NCI-H128 (cell line): ENCODE results near the gene LILRA1.
"Not testable (repeated sequence)": the region's sequence is repeated elsewhere in the genome, so short reads cannot be mapped to it uniquely, and the experiment has no call there.

ENCODE experiments used
- DNase-seq: peaks from one replicate; lab custom pipeline; 2025; ENCODE audit not compliant: unreplicated experiment; lab: John Stamatoyannopoulos, UW

Gene LILRA1

GRCh38 chr19:54576411-54576976, 16.9 kb upstream of the LILRA1 start:
- DNase-seq, result no peak

GRCh38 chr19:54577334-54577733, 16.1 kb upstream of the LILRA1 start:
- no peak for DNase-seq

GRCh38 chr19:54578268-54578667, 15.2 kb upstream of the LILRA1 start:
- DNase-seq, result not testable (repeated sequence)

GRCh38 chr19:54586397-54586796, 7.0 kb upstream of the LILRA1 start:
- no peak for DNase-seq

DNA sequence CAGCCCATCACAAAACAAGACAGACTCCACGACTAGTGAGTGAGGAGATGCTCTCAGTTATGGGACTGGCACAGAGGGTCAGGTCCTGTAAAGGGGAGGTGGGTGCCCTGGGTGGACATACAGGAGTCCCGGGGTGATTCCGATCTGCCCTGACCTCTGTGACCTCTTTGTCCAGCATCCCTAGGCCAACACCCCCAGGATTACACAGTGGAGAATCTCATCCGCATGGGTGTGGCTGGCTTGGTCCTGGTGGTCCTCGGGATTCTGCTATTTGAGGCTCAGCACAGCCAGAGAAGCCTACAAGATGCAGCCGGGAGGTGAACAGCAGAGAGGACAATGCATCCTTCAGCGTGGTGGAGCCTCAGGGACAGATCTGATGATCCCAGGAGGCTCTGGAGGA, 6.4 kb upstream of the LILRA1 start:
- no peak for DNase-seq

- not testable (repeated sequence) for DNase-seq
These were observed 647 bp downstream of the LILRA1 start for GRCh38 chr19:54593931-54594626.

DNA sequence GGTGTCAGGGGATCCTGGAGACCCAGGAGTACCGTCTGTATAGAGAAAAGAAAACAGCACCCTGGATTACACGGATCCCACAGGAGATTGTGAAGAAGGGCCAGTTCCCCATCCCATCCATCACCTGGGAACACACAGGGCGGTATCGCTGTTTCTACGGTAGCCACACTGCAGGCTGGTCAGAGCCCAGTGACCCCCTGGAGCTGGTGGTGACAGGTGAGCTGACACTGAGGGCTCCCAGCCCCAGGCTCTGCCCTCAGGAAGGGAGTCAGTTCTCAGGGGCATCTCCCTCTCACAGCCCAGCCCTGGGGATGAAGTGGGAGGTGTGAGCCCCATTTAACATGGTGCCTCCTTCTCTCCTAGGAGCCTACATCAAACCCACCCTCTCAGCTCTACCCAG, 1.3 kb downstream of the LILRA1 start:
- DNase-seq, result no peak

DNA sequence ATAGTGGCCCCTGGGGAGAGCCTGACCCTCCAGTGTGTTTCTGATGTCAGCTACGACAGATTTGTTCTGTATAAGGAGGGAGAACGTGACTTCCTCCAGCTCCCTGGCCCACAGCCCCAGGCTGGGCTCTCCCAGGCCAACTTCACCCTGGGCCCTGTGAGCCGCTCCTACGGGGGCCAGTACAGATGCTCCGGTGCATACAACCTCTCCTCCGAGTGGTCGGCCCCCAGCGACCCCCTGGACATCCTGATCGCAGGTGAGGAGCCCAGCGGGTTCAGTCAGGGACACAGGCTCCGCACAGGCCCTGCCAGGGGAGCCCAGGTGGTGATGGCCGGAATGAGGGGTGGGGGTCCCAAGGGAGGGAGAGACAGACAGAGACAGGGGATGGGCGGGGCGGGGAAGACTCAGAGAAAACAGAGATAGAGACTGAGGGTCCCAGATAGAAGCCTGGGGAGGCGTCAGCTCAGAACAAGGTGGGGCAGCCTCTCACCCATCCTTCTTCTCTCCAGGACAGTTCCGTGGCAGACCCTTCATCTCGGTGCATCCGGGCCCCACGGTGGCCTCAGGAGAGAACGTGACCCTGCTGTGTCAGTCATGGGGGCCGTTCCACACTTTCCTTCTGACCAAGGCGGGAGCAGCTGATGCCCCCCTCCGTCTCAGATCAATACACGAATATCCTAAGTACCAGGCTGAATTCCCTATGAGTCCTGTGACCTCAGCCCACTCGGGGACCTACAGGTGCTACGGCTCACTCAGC, 2.4 kb downstream of the LILRA1 start:
- not testable (repeated sequence) for DNase-seq

- DNase-seq, result no peak
These were observed 6.8 kb downstream of the LILRA1 start for GRCh38 chr19:54600212-54600611.

DNA sequence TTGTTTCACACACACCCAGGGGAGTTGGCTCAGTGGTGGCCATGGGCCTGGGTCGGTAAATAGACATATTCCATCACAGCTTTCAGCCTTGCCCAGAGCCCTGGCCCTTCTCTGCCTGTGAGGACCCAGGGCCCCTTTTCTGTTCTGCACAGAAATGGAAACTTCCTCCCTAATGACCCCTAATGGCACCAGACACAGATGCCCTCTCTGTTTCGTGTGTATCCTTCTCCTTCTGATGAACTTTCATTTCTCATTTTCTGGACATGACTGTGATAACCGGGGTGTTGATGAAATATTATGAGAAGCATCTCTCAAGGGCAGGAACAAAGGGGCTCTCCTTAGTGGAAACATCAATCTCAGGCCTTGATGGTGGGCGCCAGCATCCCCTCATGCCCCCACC, 12.8 kb downstream of the LILRA1 start:
- DNase-seq, result no peak

DNA sequence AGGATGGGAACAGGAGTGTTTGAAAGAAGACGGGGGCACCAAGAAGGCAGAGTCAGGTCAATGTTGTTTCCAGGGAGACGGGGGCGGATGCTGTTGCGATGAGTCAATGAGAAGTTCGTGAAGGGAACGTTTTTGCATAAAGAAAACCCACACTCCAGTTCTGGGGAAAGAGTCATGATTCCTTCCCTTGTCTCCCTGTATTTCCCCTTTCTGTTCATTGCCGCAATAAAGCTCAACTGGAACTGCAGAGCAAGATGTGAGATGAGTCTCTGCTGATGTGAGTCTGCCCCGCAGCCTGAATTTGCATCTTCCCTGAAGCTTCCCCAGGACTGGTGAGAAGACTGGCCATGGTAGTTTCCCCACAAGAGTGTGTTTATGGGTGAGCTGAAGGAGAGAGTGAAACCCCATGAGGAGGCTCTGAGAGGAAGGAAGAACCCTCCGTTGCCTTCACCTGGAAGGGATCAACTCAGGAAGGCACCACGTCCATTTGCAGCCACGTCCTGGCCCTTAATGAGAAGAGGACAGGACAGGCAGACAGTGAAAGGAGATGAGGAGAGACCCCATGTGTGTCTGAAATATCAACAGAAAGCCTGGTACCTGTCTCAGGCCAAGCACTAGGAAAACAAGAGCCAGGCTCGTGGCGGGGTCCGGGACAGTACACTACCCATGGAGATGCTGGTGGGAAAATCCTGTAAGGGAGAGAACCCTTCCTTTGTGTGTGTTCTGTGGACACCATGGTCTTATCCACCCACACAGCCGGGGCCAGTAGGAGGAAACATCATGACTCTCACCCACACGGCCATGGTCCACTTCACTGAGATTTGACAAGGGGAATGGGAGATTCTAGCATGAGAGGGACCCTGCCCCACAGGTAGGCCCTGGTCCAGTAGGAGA, 13.7 kb downstream of the LILRA1 start:
- DNase-seq, result no peak

- no peak for DNase-seq
These were observed 14.3 kb downstream of the LILRA1 start for GRCh38 chr19:54607785-54608150.

DNA sequence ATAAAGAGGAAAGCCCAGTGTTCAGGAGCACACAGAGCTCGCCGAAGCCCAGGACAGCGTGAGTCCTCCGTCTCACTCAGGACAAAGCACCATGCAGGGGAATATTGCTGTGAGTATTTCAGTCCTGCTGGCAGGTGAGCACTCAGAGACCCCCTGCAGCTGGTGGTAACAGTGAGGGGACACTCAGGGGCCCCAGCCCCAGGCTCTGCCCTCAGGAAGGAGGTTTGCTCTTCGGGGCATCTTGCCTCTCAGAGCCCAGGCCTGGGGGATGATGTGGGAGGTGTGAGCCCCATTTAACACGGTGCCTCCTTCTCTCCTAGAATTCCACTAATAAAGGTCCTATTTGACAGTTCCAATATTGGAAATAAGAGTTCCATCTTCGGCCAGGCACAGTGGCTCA, 14.8 kb downstream of the LILRA1 start:
- no peak for DNase-seq

GRCh38 chr19:54608792-54609191, 15.4 kb downstream of the LILRA1 start:
- no peak for DNase-seq

DNA sequence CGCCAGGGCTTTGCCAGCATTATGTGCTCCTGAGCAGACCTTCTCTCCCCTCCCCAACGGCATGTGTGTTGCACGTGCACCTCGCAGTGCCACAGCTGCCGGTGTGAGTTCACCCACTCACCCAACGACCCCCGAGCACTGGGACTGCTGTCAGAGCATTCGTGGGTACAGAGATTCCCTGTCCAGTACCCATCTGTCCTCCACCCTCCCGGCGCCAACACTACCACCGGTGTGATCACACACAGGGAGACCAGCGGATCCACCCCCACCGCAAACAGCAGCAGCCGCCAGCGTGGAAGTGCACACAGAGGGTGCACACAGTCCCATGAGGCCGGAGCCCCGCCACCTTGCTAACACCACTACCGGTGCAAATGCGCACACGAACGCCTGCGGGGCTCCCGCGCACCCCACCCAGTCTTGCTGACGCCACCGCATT, 15.9 kb downstream of the LILRA1 start:
- DNase-seq, result no peak

GRCh38 chr19:54612428-54612827, 19.0 kb downstream of the LILRA1 start:
- no peak for DNase-seq

DNA sequence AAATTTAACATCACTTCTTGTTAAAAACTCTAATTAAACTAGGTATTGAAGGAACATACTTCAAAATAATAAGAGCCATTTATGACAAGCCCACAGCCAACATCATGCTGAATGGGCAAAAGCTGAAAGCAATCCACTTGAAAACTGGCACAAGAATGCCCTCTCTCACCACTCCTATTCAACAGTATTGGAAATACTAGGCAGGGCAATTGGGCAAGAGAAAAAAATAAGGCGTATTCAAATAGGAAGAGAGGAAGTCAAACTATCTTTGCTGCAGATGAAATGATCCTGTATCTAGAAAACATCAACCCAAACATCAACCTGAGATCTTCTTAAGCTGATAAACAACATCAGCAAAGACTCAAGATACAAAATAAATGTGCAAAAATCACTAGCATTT, 21.3 kb downstream of the LILRA1 start:
- DNase-seq, result no peak

- no peak for DNase-seq
These were observed 22.6 kb downstream of the LILRA1 start for GRCh38 chr19:54616057-54616456.

GRCh38 chr19:54616821-54617560, 23.6 kb downstream of the LILRA1 start:
- no peak for DNase-seq

- DNase-seq, result no peak
These were observed 27.0 kb downstream of the LILRA1 start for GRCh38 chr19:54620464-54620863.

DNA sequence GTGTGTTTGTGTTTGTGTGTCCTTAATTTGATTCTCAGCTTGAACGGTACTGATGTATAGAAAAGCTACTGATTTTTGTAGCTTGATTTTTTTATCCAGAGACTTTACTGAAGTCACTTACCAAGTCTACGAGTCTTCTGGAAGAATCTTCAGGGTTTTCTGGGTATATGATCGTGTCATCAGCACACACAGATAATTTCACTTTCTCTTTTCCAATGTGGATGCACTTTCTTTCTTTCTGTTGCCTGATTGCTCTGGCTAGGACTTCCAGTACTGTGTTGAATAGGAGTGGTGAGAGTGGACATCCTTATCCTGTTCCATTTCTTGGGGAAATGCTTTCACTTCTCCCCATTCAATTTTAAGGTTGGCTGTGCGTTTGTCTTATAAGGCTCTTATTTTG, 29.0 kb downstream of the LILRA1 start:
- no peak for DNase-seq
